Heart left ventricle (tissue), 16 donors: Measurements from ENCODE around the gene LCN1. TPM values are rescaled to one million over a fixed set of nuclear protein-coding genes. Genes with fewer than 3 reads are reported as not detected.

Experiments used
- ATAC-seq, 4 donors: fragments of 200-7000 bp; cut with Tn5 transposase; one replicate each; pipeline ENCODE4 v1.9.1; 2020 to 2022; ENCODE audit warnings: moderate library complexity in 4 of 4, mild to moderate bottlenecking in 3 of 4, moderate number of reproducible peaks in 1 of 4
- DNase-seq, 5 donors: peaks; one replicate each; pipeline ENCODE4 v3.0.0-alpha.2; 2020
- H3K27ac ChIP-seq, 12 donors: fragments of 200-600 bp; sonication (generic) in 4 of 12; one replicate each; pipeline versions ENCODE4 v1.5.0 to v1.8.0; 2016 to 2022; ENCODE audit warnings: mild to moderate bottlenecking in 2 of 12
- H3K27me3 ChIP-seq, 9 donors: fragments of 200-600 bp; sonication (generic) in 2 of 9; one replicate each; pipeline versions ENCODE4 v1.5.1 to v1.8.0; 2016 to 2022; ENCODE audit warnings: mild to moderate bottlenecking in 3 of 9
- H3K36me3 ChIP-seq, 9 donors: fragments of 200-600 bp; sonication (generic) in 2 of 9; one replicate each; pipeline versions ENCODE4 v1.5.0 to v1.8.0; 2018 to 2022; ENCODE audit warnings: mild to moderate bottlenecking in 2 of 9
- H3K4me1 ChIP-seq, 12 donors: fragments of 200-600 bp; sonication (generic) in 4 of 12; one replicate each; pipeline versions ENCODE4 v1.5.0 to v1.8.0; 2016 to 2022; ENCODE audit warnings: mild to moderate bottlenecking in 3 of 12
- H3K4me3 ChIP-seq, 12 donors: fragments of 200-600 bp; sonication (generic) in 4 of 12; one replicate each; pipeline versions ENCODE4 v1.5.0 to v1.8.0; 2017 to 2022; ENCODE audit warnings: mild to moderate bottlenecking in 9 of 12, moderate library complexity in 4 of 12
- H3K9me3 ChIP-seq, 12 donors: fragments of 200-600 bp; sonication (generic) in 4 of 12; one replicate each; pipeline versions ENCODE4 v1.5.0 to v1.8.0; 2016 to 2022; ENCODE audit warnings: mild to moderate bottlenecking in 1 of 12
- POLR2A ChIP-seq, 2 donors: fragments of 450-650 bp; IDR thresholded peaks; one replicate each; pipeline ENCODE4 v1.6.1; 2017; ENCODE audit warnings: antibody characterized with exemption in 2 of 2, mild to moderate bottlenecking in 2 of 2, moderate library complexity in 2 of 2
- WGBS, 4 donors: extraction: QIAGEN DNeasy Blood & Tissue Kit in 2 of 4; methylation state at CpG; one replicate each; pipeline versions ENCODE4 v1.1.5 to v1.1.7; 2013 to 2018; 5-methylcytosine and 5-hydroxymethylcytosine counted together
- intact Hi-C, 10 donors: fragments of 100-400 bp; cut with DNase I; formaldehyde crosslinking; loops; one replicate each; pipeline versions ENCODE4 v1.11.1 to v1.14.2; 2022
- polyA plus RNA-seq, 2 donors: library from polyadenylated mRNA; stranded (reverse); fragments of 200-250 nt; gene quantifications; one replicate each; pipeline ENCODE4 v1.2.3, GENCODE V29; 2013
- total RNA-seq, 9 donors: library from RNA; depleted of rRNA in 2 of 9; stranded (reverse); fragments of >200 nt in 2 of 9; fragmentation: NEBNext Ultra II Directional in 3 of 9; extraction: Animal tissue kit (Norgen Biotek cat#: 25700) in 3 of 9; gene quantifications; one replicate each; pipeline versions ENCODE4 v1.1.0 to v1.2.4, GENCODE V29; 2016 to 2023
- TF ChIP-seq, protein P1 (sequence below), 12 donors: fragments of 200-600 bp; sonication (generic) in 4 of 12; IDR thresholded peaks; one replicate each; pipeline versions ENCODE4 v1.5.0 to v1.8.0; 2018 to 2022; ENCODE audit warnings: antibody characterized with exemption in 12 of 12, mild to moderate bottlenecking in 5 of 12
- donor health status: ischemic (EF 13 %, LVEDD 7.1; RV severe dilation, severe dysfunction).
- donor health status: healthy with polysubstance abuse.
- donor health status: DM: no; HTN: yes; CAD: no.
- donor health status: DM: no; HTN: no; CAD: no.
- donor health status: ischemic (EF 25% LVEDD 6.9; RV normal size, moderate dysfunction).
- donor health status: ischemic (EF 25% LVEDD 5.7; RV mildly dilated, moderate dysfunction).
- donor health status: healthy.
- donor health status: DM: yes; HTN: yes; CAD: no.
- donor health status: ischemic (EF 35%, LVEDD 5.7; RV mildly dilated, moderate dysfunction).
- donor health status: nonischemic (EF 11% LVEDD 7.7; RV severe dilation, severe dysfunction).
- donor health status: DM: yes; HTN: yes; CAD: no.
- donor health status: PGD.
- donor health status: ischemic (EF 29% LVEDD 5.4; RV normal size, mild dysfunction).
- donor health status: nonischemic (EF 23%, LVEDD 6.1; RV moderate dilation, normal function).

The LCN1 gene
- total and polyA plus RNA-seq, 11 donors, result 0.33 to 0.50 (median 0.37) TPM; not detected in 8

- 85 to 91% (median 86%) methylated on average over 15 to 21 of the region's 21 CpGs for WGBS, 4 donors
- intact Hi-C loops, result no loop called here
- Histone ChIP-seq H3K27ac (no peak overlapping the region), H3K4me1 (peaks cover 0 to 14% (median 5%) of the 10 kb centered on the region in 12 donors), H3K36me3 (peaks cover 0 to 55% (median 47%) of the 10 kb centered on the region in 9 donors), H3K4me3 (no peak overlapping the region), H3K27me3 (no peaks in the 10 kb centered on the region), H3K9me3 (no peaks in the 10 kb centered on the region)
- no peak for ATAC-seq
- DNase-seq, result no peak
- TF ChIP-seq, protein P1, sequence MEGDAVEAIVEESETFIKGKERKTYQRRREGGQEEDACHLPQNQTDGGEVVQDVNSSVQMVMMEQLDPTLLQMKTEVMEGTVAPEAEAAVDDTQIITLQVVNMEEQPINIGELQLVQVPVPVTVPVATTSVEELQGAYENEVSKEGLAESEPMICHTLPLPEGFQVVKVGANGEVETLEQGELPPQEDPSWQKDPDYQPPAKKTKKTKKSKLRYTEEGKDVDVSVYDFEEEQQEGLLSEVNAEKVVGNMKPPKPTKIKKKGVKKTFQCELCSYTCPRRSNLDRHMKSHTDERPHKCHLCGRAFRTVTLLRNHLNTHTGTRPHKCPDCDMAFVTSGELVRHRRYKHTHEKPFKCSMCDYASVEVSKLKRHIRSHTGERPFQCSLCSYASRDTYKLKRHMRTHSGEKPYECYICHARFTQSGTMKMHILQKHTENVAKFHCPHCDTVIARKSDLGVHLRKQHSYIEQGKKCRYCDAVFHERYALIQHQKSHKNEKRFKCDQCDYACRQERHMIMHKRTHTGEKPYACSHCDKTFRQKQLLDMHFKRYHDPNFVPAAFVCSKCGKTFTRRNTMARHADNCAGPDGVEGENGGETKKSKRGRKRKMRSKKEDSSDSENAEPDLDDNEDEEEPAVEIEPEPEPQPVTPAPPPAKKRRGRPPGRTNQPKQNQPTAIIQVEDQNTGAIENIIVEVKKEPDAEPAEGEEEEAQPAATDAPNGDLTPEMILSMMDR (IDR thresholded peaks at IDR 0.05), result no peak
- TF ChIP-seq POLR2A (IDR thresholded peaks at IDR 0.05), result no peak
Measured at GRCh38 chr9:135485832-135486231, 35.4 kb upstream of the LCN1 start.

- peaks cover 0 to 55% (median 47%) of the 10 kb centered on the region in 9 donors for H3K36me3 ChIP-seq
- no peak overlapping the region for H3K4me3 ChIP-seq
- ATAC-seq (no peak), DNase-seq (peak in 1 of 5 donors; percentile 48)
- peaks cover 0 to 7% (median 0%) of the 10 kb centered on the region in 12 donors for H3K4me1 ChIP-seq
- H3K9me3 ChIP-seq, result no peaks in the 10 kb centered on the region
- 84 to 89% (median 86%) methylated on average over 32 to 33 of the region's 33 CpGs for WGBS, 4 donors
- TF ChIP-seq, protein P1 (IDR thresholded peaks at IDR 0.05), result no peak
- no peak for TF ChIP-seq POLR2A (IDR thresholded peaks at IDR 0.05)
- no peak overlapping the region for H3K27ac ChIP-seq
- no peaks in the 10 kb centered on the region for H3K27me3 ChIP-seq
- intact Hi-C loops, result no loop called here
Measured at GRCh38 chr9:135486267-135487065, 34.8 kb upstream of the LCN1 start.

DNA sequence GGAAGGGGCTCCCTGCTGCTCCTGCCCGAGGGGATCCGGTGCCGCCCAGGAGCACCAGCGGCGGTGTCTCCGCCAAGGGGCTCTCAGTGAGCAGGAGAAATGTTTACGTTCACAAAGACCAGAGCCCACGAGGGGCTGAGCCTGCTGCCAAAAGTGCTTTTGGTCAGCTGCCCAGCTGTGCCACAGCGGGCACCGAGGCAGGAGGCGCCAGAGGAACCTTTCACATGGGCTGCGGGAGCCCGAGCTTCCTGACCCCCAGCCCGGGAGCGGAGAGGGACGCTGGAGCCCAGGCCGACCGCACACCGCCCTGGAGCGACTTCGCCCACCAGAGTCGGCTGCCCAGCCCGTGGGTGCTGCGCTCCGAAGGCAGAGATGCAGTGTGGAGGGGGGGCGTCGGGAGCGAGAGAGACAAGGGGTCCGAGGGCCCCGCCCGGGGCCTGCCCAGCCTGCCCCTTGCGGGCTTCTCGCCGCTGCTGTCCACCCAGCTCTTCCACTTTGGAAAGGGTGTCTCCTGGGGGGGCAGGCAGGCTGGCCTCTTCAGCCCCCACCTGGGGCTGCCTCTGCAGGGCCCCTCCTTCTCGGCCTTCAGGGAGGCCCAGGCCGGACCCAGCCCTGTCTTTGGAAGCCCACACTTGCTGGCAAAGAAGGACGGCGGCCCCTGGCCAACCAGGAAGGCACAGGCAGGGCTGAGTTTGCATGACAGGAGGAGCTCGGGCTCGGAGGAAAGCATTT, 33.8 kb upstream of the LCN1 start:
- TF ChIP-seq POLR2A (IDR thresholded peaks at IDR 0.05), result no peak
- Histone ChIP-seq H3K9me3 (no peaks in the 10 kb centered on the region), H3K4me1 (no peaks in the 10 kb centered on the region), H3K27ac (no peak overlapping the region), H3K36me3 (peaks cover 0 to 55% (median 47%) of the 10 kb centered on the region in 9 donors), H3K4me3 (no peak overlapping the region), H3K27me3 (no peaks in the 10 kb centered on the region)
- intact Hi-C loops, result loop anchor here in 1 of 10 donors (2.0 kb wide), 1 partner anchor 37 kb away; no protein-coding TSS in a partner anchor
- ATAC-seq, result no peak
- DNase-seq, result peak in 1 of 5 donors; percentile 55
- WGBS, 4 donors, result 92 to 94% (median 94%) methylated on average over 27 to 40 of the region's 40 CpGs

DNA sequence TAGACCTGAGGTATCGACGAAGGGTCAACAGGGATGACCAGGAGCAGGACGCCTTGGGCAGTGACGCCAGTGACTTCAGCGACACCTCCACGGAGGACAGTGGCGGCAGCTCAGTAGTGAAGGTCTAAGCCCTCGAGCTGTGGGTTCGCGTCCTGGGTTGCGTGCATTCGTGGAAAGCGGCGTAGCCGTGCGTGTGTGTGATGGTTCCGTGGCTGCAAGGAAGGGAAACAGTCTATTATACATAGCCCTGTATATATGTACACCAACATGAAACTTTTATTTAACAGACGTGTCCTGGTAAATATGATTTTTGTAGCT, 33.3 kb upstream of the LCN1 start:
- peaks cover 0 to 55% (median 47%) of the 10 kb centered on the region in 9 donors for H3K36me3 ChIP-seq

More for the DNA sequence above, 33.3 kb upstream of the LCN1 start:
- Histone ChIP-seq H3K4me1 (no peaks in the 10 kb centered on the region), H3K27ac (no peak overlapping the region), H3K27me3 (no peaks in the 10 kb centered on the region), H3K4me3 (no peak overlapping the region), H3K9me3 (no peaks in the 10 kb centered on the region)
- 96 to 97% (median 97%) methylated on average over 18 of the region's 18 CpGs for WGBS, 4 donors
- TF ChIP-seq POLR2A (IDR thresholded peaks at IDR 0.05), result no peak
- TF ChIP-seq, protein P1 (IDR thresholded peaks at IDR 0.05), result no peak
- DNase-seq (peak in 1 of 5 donors; percentile 53), ATAC-seq (no peak)
- intact Hi-C loops, result loop anchor here in 1 of 10 donors (2.0 kb wide), 1 partner anchor 37 kb away; no protein-coding TSS in a partner anchor
